Inferior parietal cortex (tissue), 1 donor: ENCODE data around the gene RTN4IP1.
"Not testable (repeated sequence)": the region's sequence is repeated elsewhere in the genome, so short reads cannot be mapped to it uniquely, and the experiment has no call there.

ENCODE experiments used
- DNase-seq: peaks from one replicate; pipeline ENCODE4 v3.0.0-alpha.2; 2016; ENCODE audit errors: extremely low spot score

The RTN4IP1 gene

DNA sequence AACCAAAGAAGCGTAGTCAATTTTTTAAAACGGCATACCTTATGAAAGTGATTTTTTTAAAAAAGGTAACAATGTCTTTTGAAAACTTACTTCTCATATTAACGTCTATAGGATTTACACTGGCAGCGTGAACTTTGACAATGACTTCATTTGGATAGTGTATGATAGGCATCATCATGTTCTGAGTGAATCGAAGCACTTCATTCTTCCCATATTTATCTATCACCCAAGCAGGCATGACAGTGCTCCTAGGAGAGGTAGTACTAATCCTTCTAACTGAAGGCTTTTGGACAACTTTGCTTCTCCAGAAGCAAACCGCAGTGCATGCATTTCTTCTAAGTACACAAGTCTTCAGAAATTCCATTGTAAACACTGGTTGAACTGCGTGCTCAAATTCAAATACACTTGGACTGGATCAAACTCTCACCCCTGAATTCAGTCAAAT lies 618 bp downstream of the RTN4IP1 start:
- DNase-seq: peak; percentile 52

- DNase-seq: not testable (repeated sequence)
These were observed 1.5 kb downstream of the RTN4IP1 start for GRCh38 chr6:106627760-106628159.

- DNase-seq: no peak
These were observed 2.8 kb downstream of the RTN4IP1 start for GRCh38 chr6:106626485-106626884.

DNA sequence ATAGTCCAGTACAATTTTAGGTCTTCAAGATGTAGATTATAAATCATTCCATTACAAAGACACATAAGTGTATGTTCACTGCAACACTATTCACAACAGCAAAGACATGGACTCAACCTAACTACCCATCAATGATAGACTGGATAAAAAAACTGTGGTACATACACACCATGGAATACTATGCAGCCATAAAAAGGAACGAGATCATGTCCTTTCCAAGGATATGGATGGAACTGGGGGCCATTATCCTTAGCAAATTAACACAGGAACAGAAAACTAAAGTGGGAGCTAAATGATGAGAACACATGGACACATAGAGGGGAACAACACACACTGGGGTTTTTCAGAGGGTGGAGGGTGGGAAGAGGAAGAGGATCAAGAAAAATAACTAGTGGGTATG lies 6.3 kb downstream of the RTN4IP1 start:
- DNase-seq: no peak

DNA sequence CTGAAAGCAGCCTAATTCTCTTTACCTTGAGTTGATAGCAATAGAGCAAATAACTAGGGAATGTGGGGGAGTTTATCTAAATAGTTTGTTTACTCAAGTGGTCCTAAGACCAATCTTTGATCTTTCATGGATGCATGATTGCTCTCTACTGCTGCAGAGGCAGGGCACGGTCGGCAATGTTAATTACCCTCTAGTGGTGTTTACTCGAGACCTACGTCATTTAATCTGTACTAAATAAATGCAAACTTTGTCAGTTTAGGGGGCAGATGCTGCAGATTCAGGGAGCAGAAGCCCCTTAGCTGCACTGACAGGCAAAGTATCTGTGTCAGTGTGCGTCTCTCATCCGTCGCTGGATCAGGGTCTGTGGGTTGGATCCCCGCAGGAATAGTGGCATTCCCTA lies 6.9 kb downstream of the RTN4IP1 start:
- DNase-seq: no peak

DNA sequence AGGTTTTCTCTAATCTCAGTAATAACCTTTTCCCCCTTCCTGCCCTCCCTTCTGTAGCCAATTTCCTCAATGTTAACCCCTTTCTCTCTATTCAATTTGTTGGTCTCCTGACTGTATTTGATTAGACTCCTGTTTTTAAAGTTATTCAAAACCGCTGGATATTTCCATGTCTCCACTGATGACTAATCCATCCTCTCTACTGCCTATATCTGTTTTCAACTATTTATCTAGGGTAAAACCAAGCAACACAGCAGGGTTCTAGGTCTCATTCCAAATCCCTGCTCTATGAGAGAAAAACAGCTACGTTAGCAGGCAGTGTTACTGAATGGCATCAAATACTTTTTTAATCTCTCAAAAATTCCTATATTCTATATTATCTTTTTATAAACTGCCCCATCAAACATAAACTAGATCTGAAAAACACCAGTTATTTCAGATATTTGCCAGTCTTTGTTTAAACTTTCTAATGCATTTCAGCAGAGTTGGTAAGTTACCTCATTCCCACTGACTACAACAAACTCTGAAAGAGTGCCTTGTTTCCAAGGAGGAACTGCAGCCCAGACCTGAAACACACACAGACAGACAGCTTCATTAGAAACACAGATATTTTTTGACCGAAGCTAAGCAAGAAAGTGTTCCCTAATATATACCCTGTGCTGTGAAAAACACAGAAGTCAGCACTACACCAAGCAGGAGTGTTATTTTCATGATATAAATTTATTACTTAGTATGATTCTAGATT lies 8.2 kb downstream of the RTN4IP1 start:
- no peak for DNase-seq

DNA sequence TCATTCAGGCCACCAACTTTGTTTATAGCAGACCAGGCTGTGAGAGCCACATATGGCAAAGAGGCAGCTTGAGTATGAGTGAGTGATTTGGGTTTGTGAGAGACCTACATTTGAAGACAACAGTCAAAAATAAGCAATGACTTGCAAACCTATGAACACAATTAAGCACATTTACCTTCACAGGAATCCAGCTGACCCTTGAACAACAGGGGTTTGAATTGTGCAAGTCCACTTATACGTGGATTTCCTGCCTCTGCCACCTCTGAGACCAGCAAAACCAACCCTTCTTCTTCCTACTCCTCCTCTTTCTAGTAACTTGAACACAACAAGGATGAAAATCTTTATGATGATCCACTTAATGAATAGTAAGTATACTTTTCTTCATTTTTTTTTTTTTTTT lies 10.1 kb downstream of the RTN4IP1 start:
- no peak for DNase-seq

DNA sequence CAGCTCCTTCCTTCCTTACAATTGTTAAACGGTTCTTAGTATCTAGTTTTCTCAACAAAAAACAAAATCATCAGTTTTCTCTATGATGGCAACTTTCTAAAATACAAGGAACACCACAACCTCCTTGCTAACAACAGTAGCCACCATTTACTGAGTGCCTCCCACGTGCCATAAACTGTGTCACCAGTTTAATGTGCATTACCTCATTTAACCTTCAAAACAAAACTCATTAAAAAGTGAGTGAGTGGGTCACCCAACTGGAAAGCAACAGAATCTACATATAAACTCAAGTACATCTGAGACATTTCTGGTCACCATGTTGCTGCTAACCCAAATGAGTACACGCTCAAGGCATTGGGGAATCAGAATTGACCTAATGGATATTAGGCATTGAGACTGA lies 11.0 kb downstream of the RTN4IP1 start:
- DNase-seq: no peak

- DNase-seq: no peak
These were observed 11.4 kb downstream of the RTN4IP1 start for GRCh38 chr6:106617857-106618256.

DNA sequence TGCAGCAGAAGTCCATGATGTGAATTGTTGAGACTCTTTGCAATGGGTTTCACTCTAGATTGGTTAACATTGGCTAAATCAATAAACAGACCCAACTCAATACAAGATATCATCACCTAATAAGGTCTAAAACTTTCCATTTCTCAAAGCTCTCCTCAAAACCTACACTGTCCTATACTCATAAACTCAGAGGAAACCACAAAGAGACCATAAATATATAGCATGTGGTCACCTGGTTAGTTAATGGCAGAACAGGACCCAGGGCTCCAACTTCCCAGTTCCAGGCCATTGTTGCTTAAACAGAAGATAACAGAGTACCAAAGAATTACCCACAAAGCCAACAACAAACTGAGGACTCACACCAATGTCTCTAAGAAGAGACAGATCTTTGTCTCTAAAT lies 12.0 kb downstream of the RTN4IP1 start:
- DNase-seq: no peak

GRCh38 chr6:106614592-106615257 lies 14.6 kb downstream of the RTN4IP1 start:
- DNase-seq: no peak

DNA sequence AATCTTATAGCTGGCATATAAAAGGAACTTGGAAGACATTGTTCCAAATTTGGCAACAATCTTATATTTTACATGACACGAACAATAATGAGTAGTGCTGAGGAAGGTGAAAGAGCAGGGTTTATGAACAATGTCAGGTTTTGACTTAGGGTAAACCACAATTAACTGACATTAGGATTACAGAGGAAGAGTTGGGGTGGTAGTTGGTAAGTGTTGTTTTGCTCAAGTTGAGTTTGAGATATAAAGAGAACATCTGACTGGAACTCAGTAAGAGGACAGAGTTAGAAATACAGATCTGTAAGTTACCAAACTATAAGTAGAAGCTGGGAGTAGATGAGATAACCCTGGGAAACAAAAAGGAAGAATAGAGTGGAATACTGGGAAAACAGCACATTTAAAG lies 15.1 kb downstream of the RTN4IP1 start:
- no peak for DNase-seq

DNA sequence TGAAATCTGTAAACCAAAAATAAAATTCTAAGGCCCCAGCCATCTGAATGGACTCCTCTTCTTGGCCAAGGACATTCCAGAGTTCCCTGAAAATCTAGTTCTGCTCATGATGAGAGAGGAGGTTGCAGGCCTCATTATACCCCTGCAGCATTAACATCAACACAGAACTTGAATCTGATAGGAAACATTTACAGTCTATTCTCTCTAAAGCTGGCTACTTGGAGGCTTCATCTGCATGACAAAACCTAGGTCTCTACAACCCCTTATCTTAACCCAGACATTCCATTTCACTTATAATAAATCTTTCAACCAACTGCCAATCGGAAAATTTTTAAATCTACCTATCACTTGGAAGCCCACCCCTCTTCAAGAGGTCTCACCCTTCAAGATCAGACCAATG lies 15.7 kb downstream of the RTN4IP1 start:
- no peak for DNase-seq

- no peak for DNase-seq
These were observed 16.5 kb downstream of the RTN4IP1 start for GRCh38 chr6:106612671-106613416.

GRCh38 chr6:106611030-106611429 lies 18.3 kb downstream of the RTN4IP1 start:
- DNase-seq: no peak

- DNase-seq: no peak
These were observed 19.6 kb downstream of the RTN4IP1 start for GRCh38 chr6:106609699-106610098.

- no peak for DNase-seq
These were observed 21.1 kb downstream of the RTN4IP1 start for GRCh38 chr6:106608080-106608668.

DNA sequence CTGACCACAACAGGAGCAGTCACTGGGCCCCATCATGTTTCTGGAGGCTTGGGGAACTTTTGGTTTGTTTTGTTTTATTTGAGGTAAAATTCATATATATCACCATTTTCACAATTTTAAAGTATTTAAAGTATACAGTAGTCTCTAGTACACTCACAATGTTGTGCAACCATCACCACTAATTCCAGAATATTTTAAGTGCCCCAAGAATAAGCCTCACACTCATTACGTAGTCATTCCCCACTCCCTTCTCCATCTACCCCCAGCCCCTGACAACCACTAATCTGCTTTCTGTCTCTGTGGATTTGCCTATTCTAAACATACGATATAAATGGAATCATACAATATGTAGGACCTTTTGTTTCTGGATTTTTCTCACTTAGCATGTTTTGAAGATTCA lies 29.0 kb downstream of the RTN4IP1 start:
- DNase-seq: no peak

- no peak for DNase-seq
These were observed 29.9 kb downstream of the RTN4IP1 start for GRCh38 chr6:106599440-106599839.

- no peak for DNase-seq
These were observed 38.0 kb downstream of the RTN4IP1 start for GRCh38 chr6:106591111-106591825.

DNA sequence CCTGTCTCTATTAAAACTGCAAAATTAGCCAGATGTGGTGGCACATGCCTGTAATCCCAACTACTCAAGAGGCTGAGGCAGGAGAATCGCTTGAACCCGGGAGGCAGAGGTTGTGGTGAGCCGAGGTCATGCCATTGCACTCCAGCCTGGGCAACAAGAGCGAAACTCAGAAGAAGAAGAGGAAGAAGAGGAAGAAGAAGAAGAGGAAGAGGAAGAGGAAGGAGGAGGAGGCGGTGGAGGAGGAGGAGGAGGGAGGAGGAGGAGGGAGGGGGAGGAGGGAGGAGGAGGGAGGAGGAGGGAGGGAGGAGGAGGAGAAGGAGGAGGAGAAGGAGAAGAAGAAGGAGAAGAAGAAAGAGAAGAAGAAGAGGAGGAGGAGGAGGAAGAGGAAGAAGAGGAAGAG lies 40.4 kb downstream of the RTN4IP1 start:
- not testable (repeated sequence) for DNase-seq
